GM12878 (cell line): Measurements from ENCODE around the gene PRKRA. TPM values are rescaled to one million over a fixed set of nuclear protein-coding genes. Genes with fewer than 3 reads are reported as not detected.

Experiments
- ATAC-seq: fragments of 200-7000 bp; cut with Tn5 transposase; 3 replicates; pipeline ENCODE4 v1.9.1; 2020; ENCODE audit warnings: mild to moderate bottlenecking, moderate library complexity
- BruUV-seq: library from RNA; stranded (reverse); fragments of 400-500 nt; replicated peaks from 2 replicates; lab custom pipeline; 2021; lab: Mats Ljungman, UMichigan
- CTCF ChIA-PET: fragments of 300-600 bp; sonication (Branson Sonifier 250); formaldehyde crosslinking; extraction: SDS; loops from one replicate; lab custom pipeline; 2021; ENCODE audit warnings: inconsistent platforms; lab: Yijun Ruan, JAX
- POLR2A ChIA-PET: fragments of 350-600 bp; formaldehyde crosslinking; extraction: SDS; loops from one replicate; lab custom pipeline; 2021; ENCODE audit warnings: inconsistent platforms; lab: Charles Lee
- RAD21 ChIA-PET: fragments of 300-600 bp; sonication (Branson Sonifier 250); formaldehyde crosslinking; loops from one replicate; lab custom pipeline; 2023; ENCODE audit warnings: antibody characterized with exemption; ENCODE audit not compliant: unreplicated experiment; lab: Charles Lee
- SMC1A ChIA-PET: fragments of 300-600 bp; sonication (Branson Sonifier 250); formaldehyde crosslinking; loops from one replicate; lab custom pipeline; 2023; ENCODE audit not compliant: unreplicated experiment, uncharacterized antibody; lab: Charles Lee
- DNase-seq: peaks from one replicate; pipeline ENCODE4 v3.0.0-alpha.2; 2011; ENCODE audit warnings: low read depth, low spot score
- FAIRE-seq: peaks from 3 replicates; lab custom pipeline; 2011; peaks lifted over from hg19 to GRCh38; lab: Jason Lieb, UNC
- H2AFZ ChIP-seq: 2 replicates; pipeline ENCODE4 v1.6.0; 2011; ENCODE audit warnings: low read depth, low read length, control low read depth; ENCODE audit not compliant: control insufficient read depth
- H3K27ac ChIP-seq: 2 replicates; pipeline ENCODE4 v1.5.1; 2011; ENCODE audit warnings: control low read depth; ENCODE audit not compliant: control insufficient read depth, insufficient read depth
- H3K27me3 ChIP-seq, 2 experiments: replicated peaks in 1 of 2; 2 replicates each; pipeline versions ENCODE4 v1.6.0 to v1.6.1; 2011; ENCODE audit warnings: low read length in 1 of 2; ENCODE audit not compliant: control insufficient read depth in 2 of 2, insufficient read depth in 2 of 2
- H3K36me3 ChIP-seq, 2 experiments: 2 replicates each; pipeline ENCODE4 v1.5.1; 2011; ENCODE audit warnings: low read length in 1 of 2; ENCODE audit not compliant: control insufficient read depth in 2 of 2, insufficient read depth in 2 of 2
- H3K4me1 ChIP-seq: 2 replicates; pipeline ENCODE4 v1.6.1; 2011; ENCODE audit warnings: mild to moderate bottlenecking, low read length, moderate library complexity, mixed read lengths; ENCODE audit not compliant: control insufficient read depth, insufficient read depth
- H3K4me2 ChIP-seq: 2 replicates; pipeline ENCODE4 v1.6.0; 2011; ENCODE audit warnings: control low read depth; ENCODE audit not compliant: control insufficient read depth, insufficient read depth
- H3K4me3 ChIP-seq: fragments of 200-600 bp; sonication (generic); 2 replicates; pipeline ENCODE4 v1.5.1; 2016
- H3K79me2 ChIP-seq: 2 replicates; pipeline ENCODE4 v1.6.0; 2011; ENCODE audit warnings: low read length; ENCODE audit not compliant: control insufficient read depth, insufficient read depth
- H3K9ac ChIP-seq: 2 replicates; pipeline ENCODE4 v1.8.0; 2011; ENCODE audit warnings: low read length, control low read depth, mixed read lengths; ENCODE audit not compliant: control insufficient read depth, insufficient read depth
- H3K9me3 ChIP-seq: replicated peaks from 3 replicates; pipeline ENCODE4 v1.5.1; 2011; ENCODE audit warnings: mild to moderate bottlenecking, low read length; ENCODE audit not compliant: control insufficient read depth, insufficient read depth
- H4K20me1 ChIP-seq: 2 replicates; pipeline ENCODE4 v1.6.0; 2011; ENCODE audit not compliant: control insufficient read depth, insufficient read depth
- BCL11A ChIP-seq: IDR thresholded peaks from 2 replicates; pipeline ENCODE4 v1.6.1; 2011; ENCODE audit warnings: low read depth, low read length
- MEF2A ChIP-seq: IDR thresholded peaks from 2 replicates; pipeline ENCODE4 v1.6.1; 2011; ENCODE audit warnings: low read depth, mild to moderate bottlenecking, low read length, moderate library complexity; ENCODE audit not compliant: insufficient read depth
- NFXL1 ChIP-seq: fragments of 450-650 bp; IDR thresholded peaks from 2 replicates; pipeline ENCODE4 v1.6.1; 2017; ENCODE audit warnings: antibody characterized with exemption, mild to moderate bottlenecking, borderline replicate concordance
- RB1 ChIP-seq: fragments of 450-650 bp; formaldehyde crosslinking; IDR thresholded peaks from 2 replicates; pipeline ENCODE4 v1.6.1; 2017; ENCODE audit warnings: mild to moderate bottlenecking, borderline replicate concordance
- SIX5 ChIP-seq: IDR thresholded peaks from 2 replicates; pipeline ENCODE4 v1.6.1; 2011; ENCODE audit warnings: mild to moderate bottlenecking, low read depth, low read length, moderate library complexity; ENCODE audit not compliant: severe bottlenecking
- SREBF2 ChIP-seq: IDR thresholded peaks from 2 replicates; pipeline ENCODE4 v1.6.1; 2012; ENCODE audit warnings: mild to moderate bottlenecking, low read length
- TCF7 ChIP-seq: IDR thresholded peaks from 2 replicates; pipeline ENCODE4 v1.6.1; 2014; ENCODE audit warnings: antibody characterized with exemption, borderline replicate concordance
- ZBED1 ChIP-seq: IDR thresholded peaks from 2 replicates; pipeline ENCODE4 v1.6.1; 2016; ENCODE audit warnings: borderline replicate concordance
- ZBTB33 ChIP-seq: fragments of 450-650 bp; IDR thresholded peaks from 2 replicates; pipeline ENCODE4 v1.6.1; 2017; ENCODE audit warnings: mild to moderate bottlenecking
- ZNF217 ChIP-seq: fragments of 450-650 bp; IDR thresholded peaks from 2 replicates; pipeline ENCODE4 v1.6.1; 2017; ENCODE audit warnings: antibody characterized with exemption, mild to moderate bottlenecking
- ZZZ3 ChIP-seq: IDR thresholded peaks from 2 replicates; pipeline ENCODE4 v1.6.1; 2011; ENCODE audit warnings: low read depth; ENCODE audit not compliant: control insufficient read depth, insufficient read length
- WGBS: methylation state at CpG from one replicate; pipeline ENCODE4 v1.1.6; 2016; ENCODE audit warnings: low lambda C conversion rate; ENCODE audit not compliant: insufficient replicate concordance, insufficient coverage; ENCODE audit errors: missing lambda C conversion rate; 5-methylcytosine and 5-hydroxymethylcytosine counted together
- in situ Hi-C: fragments of 300-500 bp; cut with MboI; formaldehyde crosslinking; loops from 9 replicates; pipeline ENCODE4 v1.14.3; 2018; ENCODE audit warnings: mixed read lengths
- intact Hi-C: fragments of 100-400 bp; cut with micrococcal nuclease; formaldehyde crosslinking; loops from one replicate; pipeline ENCODE4 v1.14.2; 2022; ENCODE audit not compliant: unreplicated experiment
- polyA plus RNA-seq, 11 experiments: library from polyadenylated mRNA; depleted of rRNA in 4 of 11; unstranded in 6 of 11; stranded (reverse) in 5 of 11; fragments of >200 nt; fragmentation: Nextera tagmentation in 4 of 11; fragmentation: Illumina TruSeq in 1 of 11; extraction: Ambion mirVana in 4 of 11; extraction: Trizol in 1 of 11; gene quantifications; 1 replicate in 1 of 11; 2 replicates in 10 of 11; pipeline versions ENCODE4 v1.2.1 to v1.2.3, GENCODE V29; 2011 to 2016; ENCODE audit warnings: inconsistent platforms in 2 of 11, missing spikeins in 2 of 11, low read depth in 1 of 11
- total RNA-seq, 4 experiments: library from RNA; depleted of rRNA in 3 of 4; stranded (reverse); fragments of >200 nt in 3 of 4; fragmentation: Illumina TruSeq in 1 of 4; extraction: Trizol in 1 of 4; gene quantifications; 2 replicates each; pipeline versions ENCODE4 v1.2.1 to v1.2.3, GENCODE V29; 2013 to 2021
- TF ChIP-seq, protein P1 (sequence below): IDR thresholded peaks from 2 replicates; pipeline ENCODE4 v1.6.1; 2011; ENCODE audit warnings: low read depth, mild to moderate bottlenecking, low read length, moderate library complexity, borderline replicate concordance; ENCODE audit errors: extremely low read depth
- TF ChIP-seq, protein P2 (sequence below): IDR thresholded peaks from 2 replicates; pipeline ENCODE4 v1.6.1; 2011; ENCODE audit warnings: mild to moderate bottlenecking, low read depth, low read length, moderate library complexity; ENCODE audit not compliant: insufficient replicate concordance
- TF ChIP-seq, protein P3 (sequence below): IDR thresholded peaks from 2 replicates; pipeline ENCODE4 v1.6.1; 2012; ENCODE audit warnings: low read depth, low read length, improper control_type of control experiment

PRKRA gene
- total and polyA plus RNA-seq, 10 of the 15 experiments (the other 5 are each of a cell fraction or from before 2014, with no cell fraction given), result 19.1 to 75.6 (median 51.7) TPM

GRCh38 chr2:178478439-178479274 is 27.7 kb upstream of the PRKRA start, which contains the start of gene FKBP7:
FKBP7 (minus strand) TSS chr2:178478600; CDS start chr2:178478499, 101 bp downstream.
- H4K20me1 ChIP-seq, result no peaks in the 10 kb centered on the region
- peak within 1 kb of the TSS; percentile 88 for H3K27ac ChIP-seq
- intact Hi-C loops (loop anchor here (1.0 to 10.0 kb wide), 4 partner anchors 27 to 436 kb away; partner anchors contain the start of genes PJVK and PRKRA), in situ Hi-C loops (no loop called here)
- peaks cover 7% of the 10 kb centered on the region; the same call in 1 of the 2 replicates for H3K4me1 ChIP-seq
- peak within 1 kb of the TSS; percentile 99 for H3K4me3 ChIP-seq
- peak; percentile 75 for ATAC-seq
- RAD21 ChIA-PET, result interaction anchor here (1.6 kb wide), 1 partner anchor 50 kb away, joined by 8 read pairs; no protein-coding TSS in a partner anchor
- peak within 1 kb of the TSS; percentile 97 for H3K4me2 ChIP-seq
- SMC1A ChIA-PET, result interaction anchor here (1.6 kb wide), 1 partner anchor 52 kb away, joined by 3 read pairs; no protein-coding TSS in a partner anchor
- peaks cover 34% of the 10 kb centered on the region for H3K79me2 ChIP-seq
- under 1% methylated on average over 55 of the region's 56 CpGs for WGBS
- H3K9ac ChIP-seq, result peak within 1 kb of the TSS; percentile 94
- peak; percentile 92 for FAIRE-seq
- BruUV-seq, result no TSS peak
- CTCF ChIA-PET, result interaction anchor here (1.1 to 1.8 kb wide), 3 partner anchors 17 to 50 kb away, joined by 3 to 10 read pairs (median 7); no protein-coding TSS in a partner anchor
- peak; percentile 33 for DNase-seq
- no peaks in the 10 kb centered on the region for H3K9me3 ChIP-seq
- POLR2A ChIA-PET, result no interaction called here
- H2AFZ ChIP-seq, result peak within 1 kb of the TSS; percentile 98
- H3K36me3 ChIP-seq, result no peaks in the 10 kb centered on the region
- no peaks in the 10 kb centered on the region for H3K27me3 ChIP-seq
- TF ChIP-seq TCF7 (no peak; the same call in 1 of the 2 replicates), SIX5 (no peak), MEF2A (no peak), ZBED1 (no peak), NFXL1 (no peak), ZNF217 (no peak), ZBTB33 (no peak), RB1 (0 out of 2 replicates have a peak, but pooled peaks have one; percentile 15), BCL11A (no peak), SREBF2 (no peak), ZZZ3 (no peak)
- TF ChIP-seq, protein P1, sequence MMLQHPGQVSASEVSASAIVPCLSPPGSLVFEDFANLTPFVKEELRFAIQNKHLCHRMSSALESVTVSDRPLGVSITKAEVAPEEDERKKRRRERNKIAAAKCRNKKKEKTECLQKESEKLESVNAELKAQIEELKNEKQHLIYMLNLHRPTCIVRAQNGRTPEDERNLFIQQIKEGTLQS, result no peak
- TF ChIP-seq, protein P2, sequence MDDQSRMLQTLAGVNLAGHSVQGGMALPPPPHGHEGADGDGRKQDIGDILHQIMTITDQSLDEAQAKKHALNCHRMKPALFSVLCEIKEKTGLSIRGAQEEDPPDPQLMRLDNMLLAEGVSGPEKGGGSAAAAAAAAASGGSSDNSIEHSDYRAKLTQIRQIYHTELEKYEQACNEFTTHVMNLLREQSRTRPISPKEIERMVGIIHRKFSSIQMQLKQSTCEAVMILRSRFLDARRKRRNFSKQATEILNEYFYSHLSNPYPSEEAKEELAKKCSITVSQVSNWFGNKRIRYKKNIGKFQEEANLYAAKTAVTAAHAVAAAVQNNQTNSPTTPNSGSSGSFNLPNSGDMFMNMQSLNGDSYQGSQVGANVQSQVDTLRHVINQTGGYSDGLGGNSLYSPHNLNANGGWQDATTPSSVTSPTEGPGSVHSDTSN, result no peak
- TF ChIP-seq, protein P3, sequence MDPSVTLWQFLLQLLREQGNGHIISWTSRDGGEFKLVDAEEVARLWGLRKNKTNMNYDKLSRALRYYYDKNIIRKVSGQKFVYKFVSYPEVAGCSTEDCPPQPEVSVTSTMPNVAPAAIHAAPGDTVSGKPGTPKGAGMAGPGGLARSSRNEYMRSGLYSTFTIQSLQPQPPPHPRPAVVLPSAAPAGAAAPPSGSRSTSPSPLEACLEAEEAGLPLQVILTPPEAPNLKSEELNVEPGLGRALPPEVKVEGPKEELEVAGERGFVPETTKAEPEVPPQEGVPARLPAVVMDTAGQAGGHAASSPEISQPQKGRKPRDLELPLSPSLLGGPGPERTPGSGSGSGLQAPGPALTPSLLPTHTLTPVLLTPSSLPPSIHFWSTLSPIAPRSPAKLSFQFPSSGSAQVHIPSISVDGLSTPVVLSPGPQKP, result no peak
